ENCODE measurements around the gene FAIM2. TPM values are rescaled to one million over a fixed set of nuclear protein-coding genes. Genes with fewer than 3 reads are reported as not detected.
A peak's percentile ranks its signal among the peaks of the same experiment; 100 is the strongest.

FAIM2 gene
- total RNA-seq, 2 experiments from 2014 or later = 0.17 to 0.42 TPM

DNA sequence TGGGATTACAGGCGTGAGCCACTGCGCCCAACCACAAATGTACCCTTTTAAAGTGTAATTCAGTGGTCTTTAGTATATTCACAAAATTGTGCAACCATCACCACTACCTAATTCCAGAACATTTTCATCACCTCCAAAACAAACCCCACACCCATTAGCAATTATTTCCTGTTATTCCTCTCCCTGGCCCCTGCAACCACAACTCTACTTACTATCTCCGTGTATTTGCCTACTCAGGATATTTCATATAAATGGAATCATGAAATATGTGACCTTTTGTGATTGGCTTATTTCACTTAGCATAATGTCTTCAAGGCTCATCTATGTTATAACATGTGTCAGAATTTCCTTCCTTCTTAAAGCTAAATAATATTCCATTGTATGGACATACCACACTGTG is 30.8 kb upstream of the FAIM2 start:
- peaks cover 1% of the 10 kb centered on the region for H3K27me3 Mint-ChIP-seq (ENCODE audit: low read depth)
- no peak overlapping the region for H3K4me3 Mint-ChIP-seq
- H3K9me3 Mint-ChIP-seq = no peaks in the 10 kb centered on the region
- intact Hi-C loops (cut with micrococcal nuclease) = no loop called here
- no peak for DNase-seq
- H3K27ac Mint-ChIP-seq = no peak overlapping the region
- H3K36me3 Mint-ChIP-seq (ENCODE audit: low read depth) = no peaks in the 10 kb centered on the region
- peaks cover 7% of the 10 kb centered on the region for H3K4me1 Mint-ChIP-seq (ENCODE audit: low read depth)
- CTCF ChIA-PET = interaction anchor here (0.6 to 1.5 kb wide), 3 partner anchors 67 to 155 kb away, joined by 3 to 4 read pairs (median 3); no protein-coding TSS in a partner anchor

DNA sequence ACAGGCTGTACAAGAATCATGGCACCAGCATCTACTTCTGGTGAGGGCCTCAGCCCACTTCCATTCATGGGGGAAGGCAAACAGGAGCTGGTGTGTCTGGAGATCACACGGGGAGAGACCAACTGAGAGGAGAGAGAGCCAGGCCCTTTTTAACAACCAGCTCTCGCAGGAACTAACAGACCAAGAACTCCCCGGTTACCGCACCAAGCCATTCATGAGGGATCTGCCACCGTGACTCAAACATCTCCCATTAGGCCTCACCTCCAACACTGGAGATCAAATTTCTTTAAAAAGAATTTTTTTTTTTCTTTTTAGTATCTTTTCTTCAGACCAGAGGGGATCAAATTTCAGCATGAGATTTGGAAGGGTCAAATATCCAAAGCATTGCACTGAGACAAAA is 30.1 kb upstream of the FAIM2 start:
- CTCF ChIA-PET = interaction anchor here (1.4 to 3.4 kb wide), 4 partner anchors 12 to 137 kb away, joined by 3 to 18 read pairs (median 4); no protein-coding TSS in a partner anchor
- Mint-ChIP-seq H3K4me3 (no peak overlapping the region), H3K36me3 (ENCODE audit: low read depth) (no peaks in the 10 kb centered on the region), H3K9me3 (no peaks in the 10 kb centered on the region), H3K27ac (no peak overlapping the region), H3K27me3 (ENCODE audit: low read depth) (peaks cover 1% of the 10 kb centered on the region), H3K4me1 (ENCODE audit: low read depth) (peaks cover 7% of the 10 kb centered on the region)
- intact Hi-C loops (cut with micrococcal nuclease) = no loop called here
- DNase-seq = no peak

DNA sequence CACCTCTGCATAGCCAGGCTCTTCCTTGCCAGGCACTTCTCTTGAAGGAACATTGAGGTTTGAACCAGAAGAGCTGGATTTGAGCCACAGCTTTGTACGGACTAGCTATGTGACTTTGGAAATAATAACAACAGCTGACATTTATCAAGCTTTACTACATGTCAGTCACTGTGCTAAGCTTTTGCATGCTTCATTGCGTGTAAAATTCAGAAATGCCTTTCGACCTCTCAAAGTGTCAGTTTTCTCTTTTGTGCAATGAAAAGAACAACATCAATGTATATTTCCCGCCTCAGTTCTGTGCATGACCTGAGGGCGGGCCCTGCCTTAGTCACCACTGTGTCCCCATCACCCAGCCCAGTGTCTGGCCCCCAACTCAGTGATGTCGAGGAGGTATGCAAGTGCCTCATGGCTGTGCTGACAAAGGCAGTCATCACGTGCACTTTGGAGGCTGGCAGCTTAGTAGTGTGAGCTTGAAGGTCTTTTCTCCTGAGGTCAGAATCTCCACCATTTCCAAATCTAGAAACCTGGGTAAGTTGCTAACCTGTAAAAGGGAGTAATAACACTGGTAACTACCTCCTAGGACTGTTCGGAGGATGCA is 28.9 kb upstream of the FAIM2 start:
- Mint-ChIP-seq H3K27me3 (ENCODE audit: low read depth) (peaks cover 1% of the 10 kb centered on the region), H3K27ac (no peak overlapping the region), H3K4me1 (ENCODE audit: low read depth) (peaks cover 7% of the 10 kb centered on the region), H3K9me3 (no peaks in the 10 kb centered on the region), H3K36me3 (ENCODE audit: low read depth) (no peaks in the 10 kb centered on the region), H3K4me3 (no peak overlapping the region)
- CTCF ChIA-PET = interaction anchor here (1.4 to 3.4 kb wide), 5 partner anchors 13 to 65 kb away, joined by 3 to 18 read pairs (median 5); no protein-coding TSS in a partner anchor
- intact Hi-C loops (cut with micrococcal nuclease) = no loop called here
- no peak for DNase-seq

DNA sequence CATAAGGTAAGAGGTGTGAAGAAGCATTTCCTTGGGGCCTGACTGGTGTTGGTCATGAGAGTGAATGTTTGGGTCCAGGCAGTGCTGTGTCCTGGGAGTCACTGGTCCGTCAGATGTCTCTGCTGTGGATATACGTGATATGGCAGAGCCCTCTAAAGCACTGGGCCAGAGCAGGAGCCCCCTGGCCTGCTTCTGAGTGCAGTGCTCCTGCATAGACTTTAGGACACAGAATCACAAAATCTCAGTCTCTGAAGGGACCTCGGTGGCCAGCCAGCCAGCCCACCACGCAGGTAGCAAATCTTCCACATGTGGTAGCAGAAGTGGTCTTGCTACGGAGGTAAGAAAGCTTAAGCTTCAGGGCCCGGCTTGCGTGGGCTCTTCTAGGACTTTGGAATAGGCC is 28.3 kb upstream of the FAIM2 start:
- H3K4me3 Mint-ChIP-seq = no peak overlapping the region
- H3K36me3 Mint-ChIP-seq (ENCODE audit: low read depth) = no peaks in the 10 kb centered on the region
- peaks cover 1% of the 10 kb centered on the region for H3K27me3 Mint-ChIP-seq (ENCODE audit: low read depth)
- intact Hi-C loops (cut with micrococcal nuclease) = no loop called here
- no peak for DNase-seq
- CTCF ChIA-PET = interaction anchor here (0.6 to 3.4 kb wide), 7 partner anchors 13 to 178 kb away, joined by 3 to 18 read pairs (median 4); no protein-coding TSS in a partner anchor
- H3K27ac Mint-ChIP-seq = no peak overlapping the region
- no peaks in the 10 kb centered on the region for H3K9me3 Mint-ChIP-seq
- H3K4me1 Mint-ChIP-seq (ENCODE audit: low read depth) = peaks cover 7% of the 10 kb centered on the region

DNA sequence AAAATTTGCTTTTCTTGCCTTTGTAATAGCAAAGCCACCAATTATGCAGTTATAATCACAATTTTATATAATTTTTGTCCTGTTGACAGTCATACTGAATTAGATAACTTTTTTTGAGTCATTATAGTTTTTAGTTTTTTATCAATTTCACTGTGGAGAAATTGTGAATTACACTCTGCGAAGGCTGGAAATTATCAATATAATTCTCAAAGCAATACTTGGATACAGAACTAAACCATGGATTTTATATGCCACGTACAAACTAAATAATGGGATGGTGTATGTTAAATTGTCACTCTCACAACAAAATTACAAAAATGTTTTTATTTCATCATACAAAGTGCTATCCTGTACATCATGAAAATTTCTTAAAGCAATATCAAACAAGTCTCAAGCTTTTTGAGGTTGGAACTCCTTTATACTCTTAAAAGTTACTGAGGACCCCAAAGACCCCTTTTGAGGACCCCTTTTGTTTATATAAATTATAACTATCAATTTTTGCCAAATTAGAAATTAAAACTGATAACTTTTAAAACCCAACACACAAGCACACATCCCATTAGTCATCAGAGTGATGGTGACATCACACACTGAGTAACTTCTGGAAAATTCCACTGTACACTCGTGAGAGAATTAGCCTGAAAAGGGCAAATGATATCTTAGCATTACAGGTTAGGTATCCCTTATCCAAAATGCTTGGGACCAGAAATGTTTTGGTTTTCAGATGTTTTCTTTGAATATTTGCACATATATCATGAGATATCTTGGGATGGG is 27.0 kb upstream of the FAIM2 start:
- H3K27me3 Mint-ChIP-seq (ENCODE audit: low read depth) = peaks cover 1% of the 10 kb centered on the region
- H3K36me3 Mint-ChIP-seq (ENCODE audit: low read depth) = no peaks in the 10 kb centered on the region
- H3K4me1 Mint-ChIP-seq (ENCODE audit: low read depth) = peaks cover 7% of the 10 kb centered on the region
- peak; percentile 19 for DNase-seq
- no peaks in the 10 kb centered on the region for H3K9me3 Mint-ChIP-seq
- intact Hi-C loops (cut with micrococcal nuclease) = no loop called here
- no peak overlapping the region for H3K27ac Mint-ChIP-seq
- no peak overlapping the region for H3K4me3 Mint-ChIP-seq
- CTCF ChIA-PET = interaction anchor here (1.7 to 3.4 kb wide), 3 partner anchors 15 to 36 kb away, joined by 5 to 18 read pairs (median 10); no protein-coding TSS in a partner anchor

DNA sequence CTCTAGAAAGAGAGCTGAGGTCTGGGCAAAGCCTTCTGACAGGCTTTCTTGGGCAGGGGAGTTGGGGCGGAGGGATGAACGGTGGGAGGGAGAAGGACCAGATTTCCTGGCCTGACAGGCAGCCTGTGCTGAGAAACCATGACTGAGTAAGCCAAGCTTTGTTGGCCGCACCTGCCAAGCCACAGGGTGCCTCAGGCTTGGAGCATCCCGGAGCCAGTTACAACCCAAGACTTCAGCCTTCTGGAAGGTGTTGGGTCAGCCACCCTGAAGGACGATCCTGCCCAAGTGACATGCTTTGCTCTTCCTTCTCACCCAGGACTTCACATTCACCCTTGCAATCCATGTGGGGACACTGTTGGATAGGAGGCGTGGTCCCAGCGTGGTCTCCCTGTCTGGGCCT is 25.9 kb upstream of the FAIM2 start:
- H3K4me3 Mint-ChIP-seq = no peak overlapping the region
- H3K4me1 Mint-ChIP-seq (ENCODE audit: low read depth) = peaks cover 7% of the 10 kb centered on the region
- no peak overlapping the region for H3K27ac Mint-ChIP-seq
- no peaks in the 10 kb centered on the region for H3K36me3 Mint-ChIP-seq (ENCODE audit: low read depth)
- intact Hi-C loops (cut with micrococcal nuclease) = no loop called here
- no peak for DNase-seq
- no peaks in the 10 kb centered on the region for H3K9me3 Mint-ChIP-seq
- H3K27me3 Mint-ChIP-seq (ENCODE audit: low read depth) = peaks cover 1% of the 10 kb centered on the region
- CTCF ChIA-PET = interaction anchor here (0.7 to 0.9 kb wide), 4 partner anchors 24 to 208 kb away, joined by 3 to 4 read pairs (median 3); no protein-coding TSS in a partner anchor

DNA sequence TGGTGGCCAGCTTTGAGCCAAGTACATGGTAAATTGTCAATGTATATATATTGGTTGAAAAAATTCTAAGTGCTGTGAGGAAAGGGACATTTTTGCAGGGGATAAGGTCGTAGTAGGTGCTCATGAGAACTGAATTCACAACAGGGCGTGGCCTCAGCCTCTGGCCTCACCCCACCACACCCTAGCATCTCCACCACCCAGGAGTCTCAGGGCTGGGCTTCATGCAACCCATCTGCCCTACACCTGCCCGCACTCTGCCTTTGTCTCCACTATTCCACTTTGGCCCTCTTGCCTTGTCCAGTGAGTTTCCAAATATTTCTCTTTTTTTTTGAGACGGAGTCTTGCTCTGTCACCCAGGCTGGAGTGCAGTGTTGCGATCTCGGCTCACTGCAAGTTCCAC is 24.8 kb upstream of the FAIM2 start:
- no peak overlapping the region for H3K4me3 Mint-ChIP-seq
- no peak for DNase-seq
- intact Hi-C loops (cut with micrococcal nuclease) = no loop called here
- CTCF ChIA-PET = interaction anchor here (1.1 to 1.8 kb wide), 2 partner anchors 17 to 59 kb away, joined by 3 to 11 read pairs; no protein-coding TSS in a partner anchor
- H3K4me1 Mint-ChIP-seq (ENCODE audit: low read depth) = peaks cover 7% of the 10 kb centered on the region
- H3K27me3 Mint-ChIP-seq (ENCODE audit: low read depth) = peaks cover 1% of the 10 kb centered on the region
- H3K9me3 Mint-ChIP-seq = no peaks in the 10 kb centered on the region
- H3K27ac Mint-ChIP-seq = no peak overlapping the region
- no peaks in the 10 kb centered on the region for H3K36me3 Mint-ChIP-seq (ENCODE audit: low read depth)

DNA sequence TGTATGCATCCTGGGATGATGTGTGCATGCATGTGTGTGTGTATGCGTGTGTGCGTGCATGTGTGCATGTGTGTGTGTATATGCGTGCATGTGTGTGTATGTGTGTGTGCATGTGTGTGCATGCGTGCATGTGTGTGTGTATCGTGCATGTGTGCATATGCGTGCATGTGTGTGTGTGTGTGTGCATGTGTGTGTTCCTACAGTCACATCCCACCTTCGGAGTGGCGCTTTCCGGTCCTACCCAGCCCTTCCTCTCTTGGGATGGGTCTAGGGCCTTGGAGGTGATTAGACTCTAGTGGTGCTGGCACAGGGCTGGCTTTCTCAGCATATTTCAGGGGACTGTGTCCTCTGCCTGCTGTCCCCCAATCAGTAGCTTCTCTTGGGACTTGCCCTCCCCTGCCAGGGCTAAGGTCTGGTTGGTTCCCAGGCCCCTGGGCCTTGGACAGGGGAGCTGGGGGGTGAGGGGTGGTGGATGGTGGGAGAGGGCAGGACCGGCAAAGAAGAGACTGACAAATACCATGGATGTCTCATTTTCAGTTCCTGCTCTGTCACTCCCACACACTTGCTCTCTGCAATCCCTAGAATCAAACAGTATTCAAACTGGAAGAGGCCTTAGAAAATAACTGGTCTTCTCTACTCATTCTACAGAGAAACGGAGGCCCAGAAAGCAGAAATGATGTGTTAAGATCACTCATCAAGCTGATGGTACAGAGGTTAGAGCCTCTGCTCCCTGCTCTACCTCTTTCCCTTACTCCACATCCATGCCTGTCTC is 21.9 kb upstream of the FAIM2 start:
- no peaks in the 10 kb centered on the region for H3K9me3 Mint-ChIP-seq
- no peak for DNase-seq
- H3K4me1 Mint-ChIP-seq (ENCODE audit: low read depth) = peaks cover 3% of the 10 kb centered on the region
- CTCF ChIA-PET = interaction anchor here (1.3 kb wide), 1 partner anchor 20 kb away, joined by 3 read pairs; no protein-coding TSS in a partner anchor
- no peaks in the 10 kb centered on the region for H3K36me3 Mint-ChIP-seq (ENCODE audit: low read depth)
- no peak overlapping the region for H3K27ac Mint-ChIP-seq
- peaks cover 1% of the 10 kb centered on the region for H3K27me3 Mint-ChIP-seq (ENCODE audit: low read depth)
- no peak overlapping the region for H3K4me3 Mint-ChIP-seq
- intact Hi-C loops (cut with micrococcal nuclease) = no loop called here

DNA sequence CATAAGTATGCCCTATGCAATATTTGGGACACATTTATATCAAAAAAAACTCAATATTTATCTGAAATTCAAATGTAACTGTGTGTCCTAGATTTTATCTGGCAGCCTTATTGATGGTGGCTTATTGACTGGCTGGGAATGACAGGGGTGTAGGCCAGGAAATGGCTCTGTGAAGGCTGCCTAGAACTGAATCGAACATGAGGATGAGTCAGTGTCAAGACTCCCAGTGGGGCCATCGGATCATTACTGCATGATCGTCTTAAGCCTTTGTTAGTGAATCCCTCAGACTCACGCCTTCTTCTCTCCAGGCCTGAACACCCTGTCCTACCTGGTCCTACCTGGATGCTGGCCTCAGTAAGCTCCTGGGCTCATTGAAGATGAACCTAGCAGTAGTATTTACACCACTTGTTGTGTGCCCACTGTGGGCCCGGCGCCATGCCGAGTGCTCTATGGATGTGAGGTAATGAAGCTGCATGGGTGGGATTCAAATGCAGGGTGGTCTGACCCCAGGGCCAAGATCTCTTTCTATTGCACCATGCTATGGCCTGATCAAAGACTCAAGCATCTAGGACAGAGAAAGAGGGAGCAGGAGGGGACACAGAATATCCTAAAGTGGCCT is 21.0 kb upstream of the FAIM2 start:
- Mint-ChIP-seq H3K27me3 (ENCODE audit: low read depth) (peaks cover under 1% of the 10 kb centered on the region), H3K4me3 (no peak overlapping the region), H3K9me3 (no peaks in the 10 kb centered on the region), H3K36me3 (ENCODE audit: low read depth) (no peaks in the 10 kb centered on the region), H3K27ac (no peak overlapping the region), H3K4me1 (ENCODE audit: low read depth) (no peaks in the 10 kb centered on the region)
- no peak for DNase-seq
- intact Hi-C loops (cut with micrococcal nuclease) = no loop called here
- CTCF ChIA-PET = interaction anchor here (1.3 kb wide), 1 partner anchor 21 kb away, joined by 3 read pairs; no protein-coding TSS in a partner anchor

DNA sequence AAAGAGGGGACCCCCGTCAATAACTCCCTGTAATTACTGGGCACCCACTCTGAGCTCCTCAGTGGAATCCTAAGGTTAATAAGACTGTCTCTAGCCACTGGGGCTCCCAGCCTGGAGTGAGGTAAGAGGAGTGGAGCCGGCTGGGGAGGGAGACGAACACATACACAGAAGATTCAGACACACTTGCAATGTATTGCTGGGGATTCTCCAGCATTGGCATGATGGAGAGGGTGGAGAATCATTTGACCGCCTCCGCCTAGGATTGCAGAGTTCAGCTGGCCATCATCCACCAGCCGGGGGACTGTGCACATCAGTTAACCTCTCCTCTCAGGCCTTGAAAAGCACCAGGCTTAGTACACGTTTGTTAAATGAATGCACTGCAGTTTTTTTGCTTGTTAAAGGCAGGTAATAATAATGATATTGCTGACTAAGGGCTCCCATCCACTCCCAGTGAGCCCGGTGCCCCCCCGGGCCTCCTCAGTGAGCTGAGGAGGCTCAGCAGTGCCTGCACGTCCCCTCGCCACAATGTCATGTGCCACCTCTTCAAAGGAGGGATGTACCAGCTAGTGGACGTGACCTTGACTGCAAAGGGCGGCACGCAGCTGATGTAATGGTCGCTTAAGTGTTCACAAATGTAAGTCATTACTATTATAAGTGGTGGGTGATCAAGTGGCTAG is 20.3 kb upstream of the FAIM2 start:
- intact Hi-C loops (cut with micrococcal nuclease) = no loop called here
- Mint-ChIP-seq H3K9me3 (no peaks in the 10 kb centered on the region), H3K27ac (no peak overlapping the region), H3K4me1 (ENCODE audit: low read depth) (no peaks in the 10 kb centered on the region), H3K27me3 (ENCODE audit: low read depth) (no peaks in the 10 kb centered on the region), H3K36me3 (ENCODE audit: low read depth) (no peaks in the 10 kb centered on the region), H3K4me3 (no peak overlapping the region)
- DNase-seq = no peak
- CTCF ChIA-PET = no interaction called here

DNA sequence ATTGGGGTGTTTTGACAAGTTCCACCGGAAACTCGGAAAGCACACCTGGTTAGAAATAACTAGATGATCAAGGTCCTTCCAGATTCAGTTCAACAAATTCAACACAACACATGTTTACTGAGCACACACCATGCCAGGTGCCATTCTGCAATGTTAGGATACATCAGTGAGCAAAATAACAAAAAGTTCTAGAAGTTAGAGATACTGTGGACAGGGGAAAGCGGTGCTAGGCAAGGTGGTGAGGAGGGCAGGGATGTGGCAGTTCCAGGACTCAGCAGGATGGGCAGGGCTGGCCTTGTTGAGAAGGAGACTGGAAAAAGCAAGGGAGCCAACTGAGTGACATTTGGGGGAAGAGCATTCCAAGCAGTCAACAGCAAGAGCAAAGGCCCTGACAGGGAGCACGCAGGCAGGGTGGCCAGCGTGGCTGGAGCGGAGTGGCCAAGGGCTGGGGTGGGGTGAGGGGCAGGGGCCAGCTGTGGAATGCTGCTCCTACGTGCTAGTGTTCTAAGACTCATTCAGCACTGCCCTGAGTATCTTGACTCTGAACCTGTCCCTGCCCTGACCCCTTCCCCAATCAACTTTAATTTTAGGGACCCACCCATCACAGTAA is 19.4 kb upstream of the FAIM2 start:
- CTCF ChIA-PET = interaction anchor here (1.1 kb wide), 1 partner anchor 22 kb away, joined by 3 read pairs; no protein-coding TSS in a partner anchor
- Mint-ChIP-seq H3K9me3 (no peaks in the 10 kb centered on the region), H3K4me3 (no peak overlapping the region), H3K27ac (no peak overlapping the region), H3K36me3 (ENCODE audit: low read depth) (no peaks in the 10 kb centered on the region), H3K27me3 (ENCODE audit: low read depth) (no peaks in the 10 kb centered on the region), H3K4me1 (ENCODE audit: low read depth) (no peaks in the 10 kb centered on the region)
- no peak for DNase-seq
- intact Hi-C loops (cut with micrococcal nuclease) = no loop called here

Measured in activated naive CD4-positive, alpha-beta T cell treated with anti-CD3 and anti-CD28 coated beads for 36 hours (primary cell).